ENCODE data around the gene GARRE1.
"Not testable (repeated sequence)": the region's sequence is repeated elsewhere in the genome, so short reads cannot be mapped to it uniquely, and the experiment has no call there.

The GARRE1 gene

DNA sequence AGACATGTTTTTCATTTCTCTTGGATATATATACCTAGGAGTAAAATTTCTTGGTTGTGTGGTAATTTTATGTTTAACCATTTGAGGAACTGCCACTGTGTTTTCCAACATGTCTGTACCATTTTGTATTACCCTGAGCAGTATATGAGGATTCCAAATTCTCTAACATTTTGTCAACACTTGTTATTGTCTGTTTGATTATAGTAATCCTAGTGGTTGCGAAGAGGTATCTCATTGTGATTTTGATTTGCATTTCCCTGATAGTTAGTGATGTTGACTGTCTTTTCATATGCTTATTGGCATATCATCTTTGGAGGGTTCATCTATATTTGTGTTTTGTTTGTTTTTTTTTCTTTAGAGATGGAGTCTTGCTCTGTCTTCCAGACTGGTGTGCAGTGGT, 21.4 kb downstream of the GARRE1 start:
- TF ChIP-seq, protein P1, sequence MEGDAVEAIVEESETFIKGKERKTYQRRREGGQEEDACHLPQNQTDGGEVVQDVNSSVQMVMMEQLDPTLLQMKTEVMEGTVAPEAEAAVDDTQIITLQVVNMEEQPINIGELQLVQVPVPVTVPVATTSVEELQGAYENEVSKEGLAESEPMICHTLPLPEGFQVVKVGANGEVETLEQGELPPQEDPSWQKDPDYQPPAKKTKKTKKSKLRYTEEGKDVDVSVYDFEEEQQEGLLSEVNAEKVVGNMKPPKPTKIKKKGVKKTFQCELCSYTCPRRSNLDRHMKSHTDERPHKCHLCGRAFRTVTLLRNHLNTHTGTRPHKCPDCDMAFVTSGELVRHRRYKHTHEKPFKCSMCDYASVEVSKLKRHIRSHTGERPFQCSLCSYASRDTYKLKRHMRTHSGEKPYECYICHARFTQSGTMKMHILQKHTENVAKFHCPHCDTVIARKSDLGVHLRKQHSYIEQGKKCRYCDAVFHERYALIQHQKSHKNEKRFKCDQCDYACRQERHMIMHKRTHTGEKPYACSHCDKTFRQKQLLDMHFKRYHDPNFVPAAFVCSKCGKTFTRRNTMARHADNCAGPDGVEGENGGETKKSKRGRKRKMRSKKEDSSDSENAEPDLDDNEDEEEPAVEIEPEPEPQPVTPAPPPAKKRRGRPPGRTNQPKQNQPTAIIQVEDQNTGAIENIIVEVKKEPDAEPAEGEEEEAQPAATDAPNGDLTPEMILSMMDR (IDR thresholded peaks at IDR 0.05; ENCODE audit: insufficient read depth, low read length, poor library complexity, severe bottlenecking), result no peak

DNA sequence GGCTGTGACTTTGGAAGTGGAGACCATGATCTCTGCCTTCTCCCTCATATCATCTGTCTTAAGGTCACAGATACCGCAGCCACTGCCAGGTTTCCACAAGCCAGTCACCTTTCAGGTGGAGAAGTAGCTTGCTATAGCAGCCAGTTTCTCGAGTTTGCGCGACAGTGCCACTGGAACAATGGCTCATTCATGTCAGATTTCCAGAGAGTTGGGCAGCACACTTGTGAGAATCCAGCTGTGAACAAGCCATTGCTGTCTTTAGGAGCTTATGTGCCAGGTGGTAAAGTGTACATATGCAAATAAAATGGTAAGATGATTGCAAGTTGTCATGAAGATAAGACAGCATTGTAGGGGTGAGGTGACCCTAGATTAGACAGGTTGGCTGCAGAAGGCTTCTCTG, 22.3 kb downstream of the GARRE1 start:
- no peaks in the 10 kb centered on the region for H3K27me3 ChIP-seq (replicated peaks; ENCODE audit: control insufficient read depth, insufficient read depth, low read length)
- TF ChIP-seq, protein P1 (IDR thresholded peaks at IDR 0.05; ENCODE audit: insufficient read depth, low read length, poor library complexity, severe bottlenecking), result no peak
- no peak overlapping the region for H3K4me3 ChIP-seq (replicated peaks; ENCODE audit: low read depth, low read length)
- H3K36me3 ChIP-seq (ENCODE audit: control insufficient read depth, insufficient read depth, low read length), result no peaks in the 10 kb centered on the region
- no peak for DNase-seq (ENCODE audit: extremely low read depth, insufficient read length)

More for the DNA sequence above, 21.4 kb downstream of the GARRE1 start:
- Histone ChIP-seq H3K36me3 (ENCODE audit: control insufficient read depth, insufficient read depth, low read length) (no peaks in the 10 kb centered on the region), H3K27me3 (replicated peaks; ENCODE audit: control insufficient read depth, insufficient read depth, low read length) (no peaks in the 10 kb centered on the region), H3K4me3 (replicated peaks; ENCODE audit: low read depth, low read length) (no peak overlapping the region)
- DNase-seq (ENCODE audit: extremely low read depth, insufficient read length), result no peak

DNA sequence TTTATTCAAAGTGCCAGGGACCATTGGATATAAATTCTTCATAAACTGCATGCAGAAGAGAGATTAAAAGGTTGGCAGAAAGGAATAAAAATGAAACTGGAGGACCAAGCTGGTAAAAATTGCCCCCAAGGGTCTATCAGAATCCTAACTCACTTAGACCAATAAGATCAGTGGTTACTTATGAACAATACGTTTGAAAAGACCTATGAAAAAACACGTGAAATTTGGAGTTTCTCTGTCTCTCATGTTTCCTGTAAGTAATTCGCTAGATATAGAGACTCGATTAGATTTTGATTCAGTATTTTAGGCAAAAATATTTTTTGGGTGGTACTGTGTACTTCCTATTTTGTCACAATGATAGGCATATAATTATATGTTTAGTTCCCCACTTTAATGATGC, 22.9 kb downstream of the GARRE1 start:
- no peaks in the 10 kb centered on the region for H3K36me3 ChIP-seq (ENCODE audit: control insufficient read depth, insufficient read depth, low read length)

DNA sequence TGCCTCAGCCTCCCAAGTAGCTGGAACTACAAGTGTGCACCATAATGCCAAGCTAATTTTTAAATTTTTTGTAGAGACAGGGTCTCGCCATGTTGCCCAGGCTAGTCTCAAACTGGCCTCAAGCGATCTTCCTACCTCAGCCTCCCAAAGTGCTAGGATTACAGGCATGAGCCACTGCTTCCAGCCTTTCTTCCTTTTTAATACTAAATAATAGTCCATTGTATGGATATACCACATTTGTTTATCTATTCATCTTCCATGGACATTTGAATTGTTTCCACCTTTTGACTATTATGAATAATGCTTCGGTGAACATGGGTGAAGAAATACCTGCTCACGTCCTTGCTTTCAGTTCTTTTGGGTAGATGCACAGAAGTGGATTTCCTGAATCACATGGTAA, 24.4 kb downstream of the GARRE1 start:
- no peaks in the 10 kb centered on the region for H3K27me3 ChIP-seq (replicated peaks; ENCODE audit: control insufficient read depth, insufficient read depth, low read length)
- no peak for DNase-seq (ENCODE audit: extremely low read depth, insufficient read length)
- TF ChIP-seq, protein P1 (IDR thresholded peaks at IDR 0.05; ENCODE audit: insufficient read depth, low read length, poor library complexity, severe bottlenecking), result no peak
- H3K36me3 ChIP-seq (ENCODE audit: control insufficient read depth, insufficient read depth, low read length), result no peaks in the 10 kb centered on the region
- no peak overlapping the region for H3K4me3 ChIP-seq (replicated peaks; ENCODE audit: low read depth, low read length)

More for the DNA sequence above, 22.9 kb downstream of the GARRE1 start:
- Histone ChIP-seq H3K27me3 (replicated peaks; ENCODE audit: control insufficient read depth, insufficient read depth, low read length) (no peaks in the 10 kb centered on the region), H3K4me3 (replicated peaks; ENCODE audit: low read depth, low read length) (no peak overlapping the region)
- TF ChIP-seq, protein P1 (IDR thresholded peaks at IDR 0.05; ENCODE audit: insufficient read depth, low read length, poor library complexity, severe bottlenecking), result no peak
- no peak for DNase-seq (ENCODE audit: extremely low read depth, insufficient read length)

DNA sequence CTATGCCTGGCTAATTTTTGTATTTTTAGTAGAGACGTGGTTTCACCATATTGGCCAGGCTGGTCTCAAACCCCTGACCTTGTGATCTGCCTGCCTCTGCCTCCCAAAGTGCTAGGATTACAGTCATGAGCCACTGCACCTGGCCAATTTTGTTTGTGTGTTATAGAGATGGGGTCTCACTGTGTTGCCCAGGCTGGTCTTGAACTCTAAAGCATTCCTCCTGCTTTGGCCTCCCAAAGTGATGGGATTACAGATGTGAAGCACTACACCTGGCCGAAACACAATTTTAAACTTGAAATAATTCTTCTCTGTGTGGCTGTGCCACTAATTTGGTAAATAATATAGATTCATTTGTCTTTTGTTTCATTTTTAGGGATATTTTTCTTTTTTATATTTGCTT, 27.1 kb downstream of the GARRE1 start:
- H3K27me3 ChIP-seq (replicated peaks; ENCODE audit: control insufficient read depth, insufficient read depth, low read length); H3K36me3 ChIP-seq (ENCODE audit: control insufficient read depth, insufficient read depth, low read length); DNase-seq (ENCODE audit: extremely low read depth, insufficient read length); H3K4me3 ChIP-seq (replicated peaks; ENCODE audit: low read depth, low read length): not testable (repeated sequence)

DNA sequence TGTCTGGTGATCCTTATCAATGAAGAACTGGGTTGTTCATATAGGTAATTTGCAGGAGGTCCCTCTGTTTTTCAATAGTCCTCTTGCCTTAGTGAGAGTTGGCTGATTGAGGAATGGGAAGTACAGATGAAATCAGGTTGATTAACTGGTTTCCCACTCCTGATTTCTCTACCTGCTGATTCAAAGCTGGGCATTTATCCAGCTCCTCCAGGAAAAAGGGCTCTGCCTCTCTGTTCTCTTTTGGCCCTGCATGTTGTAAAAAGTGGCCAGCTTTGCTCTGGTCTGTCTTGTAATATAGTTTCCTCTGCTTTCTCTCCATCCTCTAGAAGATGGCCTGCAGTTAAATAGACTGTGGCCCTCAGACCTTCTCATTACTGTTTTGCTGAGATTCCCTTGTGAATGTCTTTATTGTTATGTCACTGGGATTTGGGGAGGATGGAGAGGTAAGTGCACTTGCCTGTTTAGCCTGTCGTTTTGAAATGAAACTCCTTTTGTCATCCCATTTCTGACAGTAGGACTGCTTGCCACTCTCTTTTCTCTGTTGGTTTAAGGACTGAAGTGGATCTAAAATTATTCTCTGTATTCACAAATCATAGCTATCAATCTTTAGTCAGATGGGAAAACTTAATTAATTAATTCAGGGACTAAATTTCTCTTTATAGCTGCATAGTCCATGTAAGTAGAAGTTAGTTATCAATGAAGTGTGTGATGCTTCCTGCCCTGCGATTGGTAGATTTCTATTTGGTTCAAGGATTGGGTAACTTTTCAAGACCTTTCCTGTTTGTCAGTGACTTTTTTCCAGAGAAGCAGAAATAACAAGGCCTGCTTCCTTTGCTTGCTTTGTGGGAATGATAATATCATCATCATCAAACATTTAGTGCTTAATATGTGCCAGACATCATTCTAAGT, 28.5 kb downstream of the GARRE1 start:
- DNase-seq (ENCODE audit: extremely low read depth, insufficient read length), result no peak
- TF ChIP-seq, protein P1 (IDR thresholded peaks at IDR 0.05; ENCODE audit: insufficient read depth, low read length, poor library complexity, severe bottlenecking), result no peak
- H3K36me3 ChIP-seq (ENCODE audit: control insufficient read depth, insufficient read depth, low read length), result no peaks in the 10 kb centered on the region
- no peak overlapping the region for H3K4me3 ChIP-seq (replicated peaks; ENCODE audit: low read depth, low read length)
- no peaks in the 10 kb centered on the region for H3K27me3 ChIP-seq (replicated peaks; ENCODE audit: control insufficient read depth, insufficient read depth, low read length)
